GM23338 (cell line): ENCODE data around the gene OTP. TPM values are rescaled to one million over a fixed set of nuclear protein-coding genes. Genes with fewer than 3 reads are reported as not detected.
A peak's percentile ranks its signal among the peaks of the same experiment; 100 is the strongest.

Experiments used
- ATAC-seq: fragments of 200-7000 bp; cut with Tn5 transposase; 3 replicates; pipeline ENCODE4 v1.9.1; 2020
- DNase-seq: peaks from one replicate; pipeline ENCODE4 v3.0.0-alpha.2; 2015; ENCODE audit warnings: low spot score
- H2AFZ ChIP-seq: fragments of 200-600 bp; sonication (generic); 2 replicates; pipeline ENCODE4 v1.8.0; 2016; ENCODE audit warnings: antibody characterized with exemption, mild to moderate bottlenecking, moderate library complexity
- H3F3A ChIP-seq: fragments of 200-600 bp; sonication (generic); replicated peaks from 2 replicates; pipeline ENCODE4 v1.8.0; 2017; ENCODE audit warnings: antibody characterized with exemption, mixed run types, low read depth
- H3K27ac ChIP-seq: fragments of 200-600 bp; sonication (generic); 2 replicates; pipeline ENCODE4 v1.6.1; 2016; ENCODE audit warnings: low read depth
- H3K27me3 ChIP-seq: fragments of 200-600 bp; sonication (generic); 2 replicates; pipeline ENCODE4 v1.8.0; 2016; ENCODE audit warnings: mild to moderate bottlenecking, mixed run types, moderate library complexity; ENCODE audit not compliant: insufficient read depth
- H3K36me3 ChIP-seq: fragments of 200-600 bp; sonication (generic); 2 replicates; pipeline ENCODE4 v1.8.0; 2016; ENCODE audit warnings: mild to moderate bottlenecking; ENCODE audit not compliant: insufficient read depth
- H3K4me1 ChIP-seq: fragments of 200-600 bp; sonication (generic); 2 replicates; pipeline ENCODE4 v1.8.0; 2016; ENCODE audit warnings: mild to moderate bottlenecking, moderate library complexity; ENCODE audit not compliant: insufficient read depth
- H3K4me2 ChIP-seq: fragments of 200-600 bp; sonication (generic); 2 replicates; pipeline ENCODE4 v1.7.1; 2017; ENCODE audit warnings: mixed run types
- H3K4me3 ChIP-seq: fragments of 200-600 bp; sonication (generic); 2 replicates; pipeline ENCODE4 v1.6.1; 2016; ENCODE audit warnings: mixed run types
- H3K79me2 ChIP-seq: fragments of 200-600 bp; sonication (generic); replicated peaks from 2 replicates; pipeline ENCODE4 v1.8.0; 2017; ENCODE audit warnings: mild to moderate bottlenecking; ENCODE audit not compliant: insufficient read depth
- H3K9me2 ChIP-seq: fragments of 200-600 bp; sonication (generic); 2 replicates; pipeline ENCODE4 v1.8.0; 2017; ENCODE audit not compliant: insufficient read depth
- H4K20me1 ChIP-seq: fragments of 200-600 bp; sonication (generic); replicated peaks from 2 replicates; pipeline ENCODE4 v1.8.0; 2017; ENCODE audit warnings: mild to moderate bottlenecking; ENCODE audit not compliant: insufficient read depth
- H3K27ac Mint-ChIP-seq: 2 replicates; pipeline ENCODE4 v1.8.0; 2020; ENCODE audit warnings: inconsistent platforms, mild to moderate bottlenecking, moderate library complexity, mixed read lengths
- H3K27me3 Mint-ChIP-seq: 3 replicates; pipeline ENCODE4 v1.8.0; 2022; ENCODE audit warnings: low read depth, mild to moderate bottlenecking, moderate library complexity, mixed read lengths, inconsistent platforms; ENCODE audit not compliant: insufficient read depth, poor library complexity
- H3K36me3 Mint-ChIP-seq: 3 replicates; pipeline ENCODE4 v1.8.0; 2021; ENCODE audit warnings: low read depth, mild to moderate bottlenecking, inconsistent platforms, moderate library complexity, mixed read lengths
- H3K4me1 Mint-ChIP-seq: 3 replicates; pipeline ENCODE4 v1.8.0; 2020; ENCODE audit warnings: mild to moderate bottlenecking, inconsistent platforms, mixed read lengths
- H3K4me3 Mint-ChIP-seq: 3 replicates; pipeline ENCODE4 v1.8.0; 2021; ENCODE audit warnings: moderate library complexity, mild to moderate bottlenecking, inconsistent platforms, mixed read lengths
- H3K9me3 Mint-ChIP-seq: 3 replicates; pipeline ENCODE4 v1.8.0; 2020; ENCODE audit warnings: moderate library complexity, mild to moderate bottlenecking, inconsistent platforms, mixed read lengths
- CREB1 ChIP-seq: fragments of 250-450 bp; sonication (Bioruptor Pico); IDR thresholded peaks from 2 replicates; pipeline ENCODE4 v1.5.0; 2020; ENCODE audit warnings: low read depth, mild to moderate bottlenecking, moderate library complexity
- CTCF ChIP-seq, 2 experiments: fragments of 200-600 bp in 1 of 2; sonication (generic) in 1 of 2; conservative IDR thresholded peaks; 2 replicates each; pipeline versions ENCODE4 v1.5.1 to v1.6.1; 2016 to 2017; ENCODE audit warnings: antibody characterized with exemption in 2 of 2, low read depth in 2 of 2, mild to moderate bottlenecking in 2 of 2, moderate library complexity in 1 of 2
- EZH2 ChIP-seq: fragments of 200-600 bp; sonication (generic); IDR thresholded peaks from one replicate; pipeline ENCODE4 v1.8.0; 2017; ENCODE audit warnings: antibody characterized with exemption, mild to moderate bottlenecking, low read depth; ENCODE audit not compliant: unreplicated experiment
- NANOG ChIP-seq: IDR thresholded peaks from 2 replicates; pipeline ENCODE4 v1.6.1; 2016; ENCODE audit warnings: antibody characterized with exemption, borderline replicate concordance
- POLR2AphosphoS5 ChIP-seq: IDR thresholded peaks from 2 replicates; pipeline ENCODE4 v1.6.1; 2016; ENCODE audit warnings: antibody characterized with exemption, low read depth
- REST ChIP-seq: IDR thresholded peaks from one replicate; pipeline ENCODE4 v1.6.1; 2018; ENCODE audit warnings: antibody characterized with exemption; ENCODE audit not compliant: unreplicated experiment
- ZNF114 ChIP-seq: fragments of 250-450 bp; sonication (Bioruptor Pico); IDR thresholded peaks from 2 replicates; pipeline ENCODE4 v1.5.0; 2020; ENCODE audit warnings: mild to moderate bottlenecking, moderate library complexity
- ZNF462 ChIP-seq: fragments of 250-450 bp; sonication (Bioruptor Pico); IDR thresholded peaks from 2 replicates; pipeline ENCODE4 v1.5.0; 2020; ENCODE audit warnings: mild to moderate bottlenecking, moderate library complexity
- polyA plus RNA-seq: library from polyadenylated mRNA; unstranded; fragments of >200 nt; fragmentation: Nextera tagmentation; extraction: Ambion mirVana; gene quantifications from 2 replicates; pipeline ENCODE4 v1.2.1, GENCODE V29; 2016
- total RNA-seq: library from RNA; depleted of rRNA; stranded (reverse); fragments of >200 nt; shearing (Covaris generic); gene quantifications from 2 replicates; pipeline ENCODE4 v1.2.3, GENCODE V29; 2014

Gene OTP
- total and polyA plus RNA-seq, 2 experiments from 2014 or later: not detected

GRCh38 chr5:77633207-77633675 lies 5.3 kb downstream of the OTP start:
- no peak overlapping the region for H2AFZ ChIP-seq
- ATAC-seq (no peak), DNase-seq (no peak)
- peaks cover 36% of the 10 kb centered on the region for H3K4me1 ChIP-seq
- no peaks in the 10 kb centered on the region for H3K79me2 ChIP-seq
- H3K9me3 Mint-ChIP-seq: peaks cover 8% of the 10 kb centered on the region
- H3K4me1 Mint-ChIP-seq: peaks cover 45% of the 10 kb centered on the region
- no peak overlapping the region for H3K4me2 ChIP-seq
- peak overlapping the region; percentile 39; the same call in 1 of the 3 replicates for H3K4me3 Mint-ChIP-seq
- H3K36me3 ChIP-seq: no peaks in the 10 kb centered on the region
- peak overlapping the region; percentile 43; the same call in 1 of the 2 replicates for H3K4me3 ChIP-seq
- H3K9me2 ChIP-seq: no peaks in the 10 kb centered on the region
- H3K27ac Mint-ChIP-seq: no peak overlapping the region
- TF ChIP-seq POLR2AphosphoS5 (no peak), CREB1 (CRISPR knock-in tag) (no peak), NANOG (no peak), ZNF114 (CRISPR knock-in tag) (no peak), REST (no peak), ZNF462 (no peak), EZH2 (no peak), CTCF (conservative IDR thresholded peaks at IDR 0.05; ENCODE audit: low read depth in 2 of 2) (no peak)
- H3K27me3 ChIP-seq: peaks cover 100% of the 10 kb centered on the region
- peaks cover 98% of the 10 kb centered on the region for H3K27me3 Mint-ChIP-seq
- H3K36me3 Mint-ChIP-seq: no peaks in the 10 kb centered on the region; the same call in 2 of the 3 replicates
- H3K27ac ChIP-seq: no peak overlapping the region
- peaks cover 24% of the 10 kb centered on the region for H3F3A ChIP-seq
- H4K20me1 ChIP-seq: peaks cover 42% of the 10 kb centered on the region
